DOHH2 (cell line): ENCODE measurements around the gene CYP2J2.

ENCODE experiments used
- H3F3A ChIP-seq: fragments of 200-600 bp; sonication (generic), shearing (Covaris generic); 2 replicates; pipeline ENCODE4 v1.6.0; 2016; ENCODE audit warnings: antibody characterized with exemption, mild to moderate bottlenecking; ENCODE audit not compliant: control insufficient read depth, insufficient read depth
- H3K27ac ChIP-seq: fragments of 200-600 bp; sonication (generic); 2 replicates; pipeline ENCODE4 v1.5.1; 2014; ENCODE audit warnings: low read depth, mild to moderate bottlenecking, low read length, moderate library complexity
- H3K27me3 ChIP-seq: fragments of 200-600 bp; sonication (generic); 2 replicates; pipeline ENCODE4 v1.6.1; 2014; ENCODE audit warnings: mild to moderate bottlenecking, low read length, mixed read lengths; ENCODE audit not compliant: control insufficient read depth
- H3K36me3 ChIP-seq: fragments of 200-600 bp; sonication (generic); 2 replicates; pipeline ENCODE4 v1.6.1; 2014; ENCODE audit warnings: mild to moderate bottlenecking, low read length, moderate library complexity, mixed read lengths; ENCODE audit not compliant: control insufficient read depth
- H3K4me1 ChIP-seq: fragments of 200-600 bp; sonication (generic); 2 replicates; pipeline ENCODE4 v1.6.1; 2014; ENCODE audit warnings: mild to moderate bottlenecking, low read length, mixed read lengths; ENCODE audit not compliant: control insufficient read depth
- H3K4me2 ChIP-seq: fragments of 200-600 bp; sonication (generic); 2 replicates; pipeline ENCODE4 v1.6.0; 2014; ENCODE audit warnings: mild to moderate bottlenecking, low read length, moderate library complexity
- H3K4me3 ChIP-seq: fragments of 200-600 bp; sonication (generic); 2 replicates; pipeline ENCODE4 v1.5.1; 2014; ENCODE audit warnings: mild to moderate bottlenecking, low read length, mixed read lengths
- H3K79me2 ChIP-seq: fragments of 200-600 bp; sonication (generic); 2 replicates; pipeline ENCODE4 v1.6.1; 2014; ENCODE audit warnings: mild to moderate bottlenecking, low read length, mixed read lengths; ENCODE audit not compliant: control insufficient read depth
- H3K9me2 ChIP-seq: fragments of 200-600 bp; sonication (generic); replicated peaks from 2 replicates; pipeline ENCODE4 v1.6.1; 2014; ENCODE audit warnings: mild to moderate bottlenecking, low read length, mixed read lengths; ENCODE audit not compliant: control insufficient read depth
- H3K9me3 ChIP-seq: fragments of 200-600 bp; sonication (generic); 2 replicates; pipeline ENCODE4 v1.6.1; 2014; ENCODE audit warnings: antibody characterized with exemption, low read length, mixed read lengths; ENCODE audit not compliant: control insufficient read depth, insufficient read depth
- H4K20me1 ChIP-seq: fragments of 200-600 bp; sonication (generic); 2 replicates; pipeline ENCODE4 v1.6.0; 2014; ENCODE audit warnings: low read depth, mild to moderate bottlenecking, antibody characterized with exemption, low read length, moderate library complexity; ENCODE audit not compliant: control insufficient read depth, insufficient read depth
- EZH2phosphoT487 ChIP-seq: fragments of 200-600 bp; sonication (generic); IDR thresholded peaks from 2 replicates; pipeline ENCODE4 v1.6.1; 2017; ENCODE audit warnings: borderline replicate concordance, mild to moderate bottlenecking, antibody characterized with exemption, low read length, moderate library complexity, mixed read lengths
- TF ChIP-seq, protein P1 (sequence below): fragments of 200-600 bp; sonication (generic); IDR thresholded peaks from one replicate; pipeline ENCODE4 v1.5.1; 2014; ENCODE audit warnings: antibody characterized with exemption, mild to moderate bottlenecking, low read depth, low read length; ENCODE audit not compliant: poor library complexity, severe bottlenecking

CYP2J2 gene

GRCh38 chr1:59852117-59852516, 74.5 kb downstream of the CYP2J2 start:
- TF ChIP-seq EZH2phosphoT487: no peak
- TF ChIP-seq, protein P1, sequence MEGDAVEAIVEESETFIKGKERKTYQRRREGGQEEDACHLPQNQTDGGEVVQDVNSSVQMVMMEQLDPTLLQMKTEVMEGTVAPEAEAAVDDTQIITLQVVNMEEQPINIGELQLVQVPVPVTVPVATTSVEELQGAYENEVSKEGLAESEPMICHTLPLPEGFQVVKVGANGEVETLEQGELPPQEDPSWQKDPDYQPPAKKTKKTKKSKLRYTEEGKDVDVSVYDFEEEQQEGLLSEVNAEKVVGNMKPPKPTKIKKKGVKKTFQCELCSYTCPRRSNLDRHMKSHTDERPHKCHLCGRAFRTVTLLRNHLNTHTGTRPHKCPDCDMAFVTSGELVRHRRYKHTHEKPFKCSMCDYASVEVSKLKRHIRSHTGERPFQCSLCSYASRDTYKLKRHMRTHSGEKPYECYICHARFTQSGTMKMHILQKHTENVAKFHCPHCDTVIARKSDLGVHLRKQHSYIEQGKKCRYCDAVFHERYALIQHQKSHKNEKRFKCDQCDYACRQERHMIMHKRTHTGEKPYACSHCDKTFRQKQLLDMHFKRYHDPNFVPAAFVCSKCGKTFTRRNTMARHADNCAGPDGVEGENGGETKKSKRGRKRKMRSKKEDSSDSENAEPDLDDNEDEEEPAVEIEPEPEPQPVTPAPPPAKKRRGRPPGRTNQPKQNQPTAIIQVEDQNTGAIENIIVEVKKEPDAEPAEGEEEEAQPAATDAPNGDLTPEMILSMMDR: no peak
- H3K9me3 ChIP-seq: no peaks in the 10 kb centered on the region
- no peaks in the 10 kb centered on the region for H3K9me2 ChIP-seq

DNA sequence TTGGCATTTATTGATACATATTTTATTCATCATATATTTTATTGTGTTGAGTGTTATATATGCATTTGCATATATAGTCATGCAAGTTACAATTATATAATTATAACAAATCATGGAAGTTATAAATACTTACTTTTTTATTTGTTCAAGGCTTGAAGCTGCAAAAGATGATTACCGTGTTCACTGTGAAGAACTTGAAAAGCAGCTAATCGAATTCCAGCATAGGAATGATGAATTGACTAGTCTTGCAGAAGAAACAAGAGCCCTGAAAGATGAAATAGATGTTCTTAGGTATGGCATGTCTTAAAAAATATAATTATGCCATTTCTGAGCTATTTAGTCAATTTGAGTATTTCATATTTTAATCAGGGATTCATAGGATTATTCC, 79.7 kb downstream of the CYP2J2 start:
- Histone ChIP-seq H3K36me3 (no peaks in the 10 kb centered on the region), H3K79me2 (no peaks in the 10 kb centered on the region), H4K20me1 (no peaks in the 10 kb centered on the region), H3K27ac (no peak overlapping the region), H3K27me3 (no peaks in the 10 kb centered on the region), H3K4me1 (no peaks in the 10 kb centered on the region), H3K9me2 (no peaks in the 10 kb centered on the region), H3F3A (no peaks in the 10 kb centered on the region), H3K9me3 (no peaks in the 10 kb centered on the region), H3K4me2 (no peak overlapping the region), H3K4me3 (no peak overlapping the region)
- TF ChIP-seq, protein P1: no peak

More at GRCh38 chr1:59852117-59852516, 74.5 kb downstream of the CYP2J2 start:
- Histone ChIP-seq H3F3A (no peaks in the 10 kb centered on the region), H3K36me3 (no peaks in the 10 kb centered on the region), H3K79me2 (no peaks in the 10 kb centered on the region), H3K4me2 (no peak overlapping the region), H3K4me1 (no peaks in the 10 kb centered on the region), H3K4me3 (no peak overlapping the region), H4K20me1 (no peaks in the 10 kb centered on the region), H3K27me3 (no peaks in the 10 kb centered on the region), H3K27ac (no peak overlapping the region)

GRCh38 chr1:59846209-59846894, 80.2 kb downstream of the CYP2J2 start:
- Histone ChIP-seq H3K4me2 (no peak overlapping the region), H4K20me1 (no peaks in the 10 kb centered on the region), H3K9me3 (no peaks in the 10 kb centered on the region), H3K79me2 (no peaks in the 10 kb centered on the region), H3K27ac (no peak overlapping the region), H3K36me3 (no peaks in the 10 kb centered on the region), H3K4me1 (no peaks in the 10 kb centered on the region), H3K4me3 (no peak overlapping the region), H3K27me3 (no peaks in the 10 kb centered on the region), H3K9me2 (no peaks in the 10 kb centered on the region), H3F3A (no peaks in the 10 kb centered on the region)
- no peak for TF ChIP-seq EZH2phosphoT487
- TF ChIP-seq, protein P1: no peak
